GM10266 (cell line): ENCODE results near the gene CREBZF.

Experiments used
- DNase-seq: peaks from one replicate; pipeline ENCODE4 v3.0.0; 2012; ENCODE audit errors: extremely low spot score
- TF ChIP-seq, protein P1 (sequence below): IDR thresholded peaks from 2 replicates; pipeline ENCODE4 v1.5.1; 2012; ENCODE audit warnings: mild to moderate bottlenecking, low read depth; ENCODE audit not compliant: control insufficient read depth, insufficient read depth; ENCODE audit errors: missing control alignments

CREBZF gene

DNA sequence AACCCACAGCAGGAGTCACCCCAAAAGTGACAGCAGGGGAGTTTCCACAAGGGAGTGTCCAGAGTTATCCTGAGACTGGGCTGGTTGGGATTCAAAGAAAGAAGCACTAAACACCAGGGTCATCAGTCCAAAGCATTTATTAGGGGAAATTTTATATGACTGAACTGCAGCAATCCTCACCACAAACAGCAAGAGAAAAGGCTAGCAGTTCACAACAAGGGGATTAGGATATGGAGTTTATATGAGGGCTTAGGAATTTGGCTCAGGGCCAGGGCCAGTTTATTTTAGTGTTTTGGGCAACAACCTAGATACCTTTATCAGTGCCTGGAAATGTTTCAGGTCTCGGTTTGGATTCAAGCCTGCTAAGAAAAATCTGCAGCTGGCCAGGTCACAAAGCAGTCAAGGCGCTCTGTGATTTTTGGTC is 21.7 kb downstream of the CREBZF start:
- no peak for DNase-seq
- TF ChIP-seq, protein P1, sequence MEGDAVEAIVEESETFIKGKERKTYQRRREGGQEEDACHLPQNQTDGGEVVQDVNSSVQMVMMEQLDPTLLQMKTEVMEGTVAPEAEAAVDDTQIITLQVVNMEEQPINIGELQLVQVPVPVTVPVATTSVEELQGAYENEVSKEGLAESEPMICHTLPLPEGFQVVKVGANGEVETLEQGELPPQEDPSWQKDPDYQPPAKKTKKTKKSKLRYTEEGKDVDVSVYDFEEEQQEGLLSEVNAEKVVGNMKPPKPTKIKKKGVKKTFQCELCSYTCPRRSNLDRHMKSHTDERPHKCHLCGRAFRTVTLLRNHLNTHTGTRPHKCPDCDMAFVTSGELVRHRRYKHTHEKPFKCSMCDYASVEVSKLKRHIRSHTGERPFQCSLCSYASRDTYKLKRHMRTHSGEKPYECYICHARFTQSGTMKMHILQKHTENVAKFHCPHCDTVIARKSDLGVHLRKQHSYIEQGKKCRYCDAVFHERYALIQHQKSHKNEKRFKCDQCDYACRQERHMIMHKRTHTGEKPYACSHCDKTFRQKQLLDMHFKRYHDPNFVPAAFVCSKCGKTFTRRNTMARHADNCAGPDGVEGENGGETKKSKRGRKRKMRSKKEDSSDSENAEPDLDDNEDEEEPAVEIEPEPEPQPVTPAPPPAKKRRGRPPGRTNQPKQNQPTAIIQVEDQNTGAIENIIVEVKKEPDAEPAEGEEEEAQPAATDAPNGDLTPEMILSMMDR: no peak

DNA sequence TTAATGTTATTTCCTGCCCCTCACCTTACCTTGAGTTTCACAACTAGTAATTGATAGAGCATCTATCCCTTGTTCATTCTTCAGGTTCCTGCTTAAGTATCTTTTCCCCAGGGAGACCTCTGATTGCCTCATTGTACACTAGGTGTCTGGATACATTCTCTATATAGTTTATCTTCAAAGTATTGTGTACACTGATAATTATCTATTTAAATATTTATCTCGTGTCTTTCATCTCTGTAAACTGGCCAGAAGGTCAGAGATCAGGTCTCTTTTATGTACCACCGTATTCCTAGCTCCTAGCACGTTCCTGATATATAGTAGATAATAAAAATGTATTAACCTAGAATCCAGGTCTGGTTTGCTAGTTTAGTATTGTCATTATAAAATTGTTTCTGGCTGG is 30.2 kb downstream of the CREBZF start:
- TF ChIP-seq, protein P1: no peak
- no peak for DNase-seq

DNA sequence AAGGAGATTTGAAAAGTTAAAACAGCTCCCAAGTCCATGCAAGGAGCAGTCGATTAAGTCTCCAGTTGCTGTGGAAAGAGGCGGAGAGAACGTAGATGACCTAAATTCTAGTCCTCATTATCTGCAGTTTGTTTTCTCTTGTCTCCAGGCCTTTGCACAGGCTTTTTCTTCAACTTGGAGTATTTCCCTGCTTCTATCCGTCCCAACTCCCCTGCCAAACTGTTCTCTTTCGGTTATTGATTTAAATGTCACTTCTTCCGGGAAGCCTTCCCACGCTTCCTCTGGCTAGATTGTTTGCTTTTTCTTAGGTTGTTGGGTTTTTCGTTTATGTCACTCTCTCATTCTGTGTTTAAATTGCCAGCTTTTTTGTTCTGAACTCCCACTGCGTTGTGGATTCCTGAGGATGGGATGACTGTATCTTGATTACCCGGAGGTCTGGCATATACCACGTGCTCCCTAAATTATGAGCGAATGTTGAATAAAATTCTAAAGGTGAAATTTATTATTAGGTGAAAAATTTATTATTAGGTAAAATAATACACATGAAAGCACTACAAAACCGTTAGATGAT is 36.1 kb downstream of the CREBZF start:
- TF ChIP-seq, protein P1: no peak
- DNase-seq: no peak

DNA sequence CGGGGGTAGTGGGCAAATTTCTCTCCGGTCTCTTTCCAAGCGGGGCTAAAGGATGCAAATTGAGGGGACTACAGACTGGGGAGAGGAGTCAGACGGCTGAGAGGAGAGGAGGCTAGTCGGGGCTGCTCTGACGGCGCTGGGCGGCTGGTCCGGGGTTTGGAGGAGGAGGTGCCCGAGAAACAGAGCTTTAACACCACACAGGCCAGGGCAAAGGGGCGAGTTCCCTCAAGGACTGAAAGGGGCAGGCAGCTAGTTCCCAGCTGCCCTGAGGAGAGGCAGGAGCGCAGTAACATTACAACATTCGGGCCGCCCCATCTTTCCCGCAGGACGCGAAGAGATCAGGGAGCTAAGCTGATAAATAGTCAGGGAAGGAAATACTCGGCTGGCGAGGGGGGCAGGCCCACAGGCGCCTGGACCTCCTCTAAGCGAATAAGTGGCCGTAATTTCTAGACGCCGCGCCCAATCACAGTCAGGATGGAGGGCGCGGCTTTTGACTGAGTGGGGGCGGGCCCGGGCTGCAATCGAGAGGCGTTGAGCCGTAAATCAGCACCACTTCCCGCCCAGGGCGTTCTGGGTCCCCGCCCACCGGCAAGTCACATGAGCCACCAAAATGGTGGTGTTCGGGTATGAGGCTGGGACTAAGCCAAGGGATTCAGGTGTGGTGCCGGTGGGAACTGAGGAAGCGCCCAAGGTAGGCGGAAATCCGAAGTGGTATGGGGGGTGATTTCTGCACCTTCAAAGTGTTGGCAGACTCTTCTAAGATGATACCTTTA is 36.7 kb downstream of the CREBZF start, which contains the start of gene TMEM126B:
Gene TMEM126B, plus strand, starts transcription at position 596 of the 773 bp plus-strand sequence. Its CDS starts 15 bp downstream, at position 611.
- DNase-seq: peak; percentile 83
- TF ChIP-seq, protein P1: no peak

DNA sequence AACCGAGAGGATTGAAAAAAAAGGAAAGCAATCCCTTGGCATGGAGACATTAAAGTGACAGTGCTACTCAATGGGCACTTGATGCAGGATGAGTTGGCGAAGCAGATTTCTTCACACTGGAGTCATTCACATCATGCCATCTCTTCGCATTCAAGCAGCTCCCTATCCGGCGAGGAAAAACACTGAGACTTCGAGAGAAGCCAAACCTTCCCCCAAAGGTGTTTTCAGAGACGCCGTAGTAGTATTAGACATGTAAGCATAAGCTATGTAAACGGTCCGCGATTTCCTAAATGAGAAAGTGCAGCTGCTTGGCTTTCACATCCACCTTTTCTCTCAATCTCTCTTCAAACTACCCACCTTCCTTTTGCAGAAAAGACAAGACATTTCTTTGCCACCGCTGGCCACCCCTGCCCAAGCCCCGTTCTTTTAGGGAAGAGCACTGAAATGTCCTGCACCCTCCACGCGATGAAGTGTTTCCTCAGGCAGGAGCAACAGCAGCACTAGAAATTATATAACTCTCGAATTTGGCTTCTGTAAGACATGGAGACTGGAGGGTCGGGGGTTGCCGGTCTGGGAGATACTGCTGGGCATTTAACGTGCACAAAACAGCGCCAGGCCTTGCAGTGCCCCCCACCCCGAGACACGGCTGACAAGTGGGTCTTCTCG is 37.5 kb downstream of the CREBZF start, which contains the start of gene DLG2:
Gene DLG2, minus strand, starts transcription at position 13 of the 666 bp plus-strand sequence.
- DNase-seq: no peak
- TF ChIP-seq, protein P1: no peak

DNA sequence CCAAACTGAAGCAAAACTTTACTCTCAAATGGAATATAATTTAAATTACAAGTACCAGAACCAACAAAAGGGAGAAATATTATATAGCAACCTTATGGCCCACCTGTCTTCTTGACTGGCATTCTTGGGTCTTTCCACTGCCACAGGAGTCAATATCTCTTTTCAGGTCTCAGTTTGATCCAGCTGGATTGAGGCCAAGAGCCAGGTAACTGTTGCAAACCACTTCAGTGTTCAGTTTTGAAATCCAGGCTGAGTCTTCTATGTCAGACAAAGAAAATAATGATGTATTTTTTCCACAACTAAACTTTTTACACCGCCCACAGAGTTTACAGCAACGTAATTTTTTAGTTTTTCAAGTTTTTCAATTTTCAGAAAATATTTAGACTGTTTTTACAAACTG is 38.4 kb downstream of the CREBZF start:
- TF ChIP-seq, protein P1: no peak
- DNase-seq: no peak
